HepG2 (cell line): ENCODE data around the gene HES3. TPM values are rescaled to one million over a fixed set of nuclear protein-coding genes. Genes with fewer than 3 reads are reported as not detected.

Experiments
- DR1 ChIP-seq: sonication (generic); formaldehyde crosslinking; IDR thresholded peaks from 2 replicates; pipeline ENCODE4 v1.8.0; 2021; ENCODE audit warnings: mild to moderate bottlenecking, missing genetic modification reagents, inconsistent platforms
- FOXA3 ChIP-seq: IDR thresholded peaks from 2 replicates; pipeline ENCODE4 v1.6.1; 2016; ENCODE audit warnings: missing genetic modification reagents, missing compliant biosample characterization
- KMT2A ChIP-seq: sonication (generic); formaldehyde crosslinking; IDR thresholded peaks from 2 replicates; pipeline ENCODE4 v1.4.0; 2020; ENCODE audit warnings: missing genetic modification reagents
- MED13 ChIP-seq: sonication (generic); formaldehyde crosslinking; IDR thresholded peaks from 2 replicates; pipeline ENCODE4 v1.5.0; 2020; ENCODE audit warnings: missing genetic modification reagents
- NKX3-1 ChIP-seq: sonication (generic); formaldehyde crosslinking; IDR thresholded peaks from 2 replicates; pipeline ENCODE4 v1.5.0; 2020; ENCODE audit warnings: missing genetic modification reagents
- NR2C2 ChIP-seq: sonication (generic); formaldehyde crosslinking; IDR thresholded peaks from 2 replicates; pipeline ENCODE4 v1.4.0; 2020; ENCODE audit warnings: missing genetic modification reagents, mild to moderate bottlenecking, moderate library complexity, borderline replicate concordance
- RARG ChIP-seq: sonication (generic); formaldehyde crosslinking; IDR thresholded peaks from 2 replicates; pipeline ENCODE4 v1.4.0; 2020; ENCODE audit warnings: low read depth, mild to moderate bottlenecking, missing genetic modification reagents
- RELA ChIP-seq: sonication (generic); formaldehyde crosslinking; IDR thresholded peaks from 2 replicates; pipeline ENCODE4 v1.4.0; 2020; ENCODE audit warnings: missing genetic modification reagents
- SMYD3 ChIP-seq: sonication (generic); formaldehyde crosslinking; IDR thresholded peaks from 2 replicates; pipeline ENCODE4 v1.8.1; 2023; ENCODE audit warnings: mild to moderate bottlenecking, missing genetic modification reagents
- SRSF4 ChIP-seq: fragments of 200-400 bp; formaldehyde crosslinking; IDR thresholded peaks from one replicate; pipeline ENCODE4 v1.6.1; 2018; ENCODE audit warnings: mild to moderate bottlenecking, low read depth, low read length, moderate library complexity; ENCODE audit not compliant: poor library complexity, severe bottlenecking
- TOE1 ChIP-seq: sonication (generic); formaldehyde crosslinking; IDR thresholded peaks from 2 replicates; pipeline ENCODE4 v1.4.0; 2020; ENCODE audit warnings: mild to moderate bottlenecking, missing genetic modification reagents
- ZBTB10 ChIP-seq: sonication (generic); formaldehyde crosslinking; IDR thresholded peaks from 2 replicates; pipeline ENCODE4 v1.4.0; 2020; ENCODE audit warnings: missing genetic modification reagents, borderline replicate concordance
- ZC3H13 ChIP-seq: sonication (generic); formaldehyde crosslinking; IDR thresholded peaks from 2 replicates; pipeline ENCODE4 v1.8.1; 2023; ENCODE audit warnings: mild to moderate bottlenecking, missing genetic modification reagents, moderate library complexity
- ZMYM3 ChIP-seq: sonication (generic); formaldehyde crosslinking; IDR thresholded peaks from 2 replicates; pipeline ENCODE4 v1.5.1; 2020; ENCODE audit warnings: mild to moderate bottlenecking, missing genetic modification reagents
- ZNF224 ChIP-seq: sonication (generic); formaldehyde crosslinking; IDR thresholded peaks from 2 replicates; pipeline ENCODE4 v1.5.0; 2020; ENCODE audit warnings: mild to moderate bottlenecking, missing genetic modification reagents
- ZNF543 ChIP-seq: sonication (generic); formaldehyde crosslinking; IDR thresholded peaks from 2 replicates; pipeline ENCODE4 v1.4.0; 2020; ENCODE audit warnings: mild to moderate bottlenecking, missing genetic modification reagents
- ZNF644 ChIP-seq: IDR thresholded peaks from 2 replicates; pipeline ENCODE4 v1.6.1; 2016; ENCODE audit warnings: low read depth
- ZNF709 ChIP-seq: sonication (generic); formaldehyde crosslinking; IDR thresholded peaks from 2 replicates; pipeline ENCODE4 v1.5.0; 2020; ENCODE audit warnings: mild to moderate bottlenecking, missing genetic modification reagents
- ZNF724P ChIP-seq: sonication (generic); formaldehyde crosslinking; IDR thresholded peaks from 2 replicates; pipeline ENCODE4 v1.8.0; 2022; ENCODE audit warnings: missing genetic modification reagents, borderline replicate concordance
- ZSCAN21 ChIP-seq: sonication (generic); formaldehyde crosslinking; IDR thresholded peaks from 2 replicates; pipeline ENCODE4 v1.8.0; 2022; ENCODE audit warnings: mild to moderate bottlenecking, missing genetic modification reagents, moderate library complexity, borderline replicate concordance
- ZSCAN31 ChIP-seq: sonication (generic); formaldehyde crosslinking; IDR thresholded peaks from 2 replicates; pipeline ENCODE4 v1.5.0; 2020; ENCODE audit warnings: low read depth, mild to moderate bottlenecking, missing genetic modification reagents
- polyA plus RNA-seq, 8 experiments: library from polyadenylated mRNA; depleted of rRNA in 3 of 8; stranded (reverse) in 7 of 8; unstranded in 1 of 8; fragments of >200 nt; fragmentation: Illumina TruSeq in 4 of 8; extraction: Trizol in 4 of 8; gene quantifications; 2 replicates each; pipeline versions ENCODE4 v1.2.1 to v1.2.3, GENCODE V29; 2011 to 2016; ENCODE audit warnings: low read depth in 4 of 8, missing spikeins in 1 of 8, mixed read lengths in 1 of 8; ENCODE audit not compliant: insufficient read depth in 1 of 8
- total RNA-seq, 5 experiments: library from RNA; depleted of rRNA; stranded (reverse); fragments of >200 nt; fragmentation: Illumina TruSeq; extraction: Trizol; gene quantifications; 2 replicates each; pipeline ENCODE4 v1.2.3, GENCODE V29; 2016; ENCODE audit warnings: low read depth in 1 of 5
- TF ChIP-seq, protein P1 (sequence below): sonication (generic); formaldehyde crosslinking; IDR thresholded peaks from 2 replicates; pipeline ENCODE4 v1.4.0; 2020; ENCODE audit warnings: missing genetic modification reagents
- TF ChIP-seq, protein P2 (sequence below): sonication (generic); formaldehyde crosslinking; IDR thresholded peaks from 2 replicates; pipeline ENCODE4 v1.4.0; 2020; ENCODE audit warnings: missing genetic modification reagents, mild to moderate bottlenecking, borderline replicate concordance

HES3 gene
- total and polyA plus RNA-seq, 2 of the 13 experiments (the other 11 are each of a cell fraction or from before 2014, with no cell fraction given): not detected

GRCh38 chr1:6199298-6200187 lies 44.4 kb upstream of the HES3 start, which contains the start of gene RPL22 (continued):
- TF ChIP-seq, protein P1, sequence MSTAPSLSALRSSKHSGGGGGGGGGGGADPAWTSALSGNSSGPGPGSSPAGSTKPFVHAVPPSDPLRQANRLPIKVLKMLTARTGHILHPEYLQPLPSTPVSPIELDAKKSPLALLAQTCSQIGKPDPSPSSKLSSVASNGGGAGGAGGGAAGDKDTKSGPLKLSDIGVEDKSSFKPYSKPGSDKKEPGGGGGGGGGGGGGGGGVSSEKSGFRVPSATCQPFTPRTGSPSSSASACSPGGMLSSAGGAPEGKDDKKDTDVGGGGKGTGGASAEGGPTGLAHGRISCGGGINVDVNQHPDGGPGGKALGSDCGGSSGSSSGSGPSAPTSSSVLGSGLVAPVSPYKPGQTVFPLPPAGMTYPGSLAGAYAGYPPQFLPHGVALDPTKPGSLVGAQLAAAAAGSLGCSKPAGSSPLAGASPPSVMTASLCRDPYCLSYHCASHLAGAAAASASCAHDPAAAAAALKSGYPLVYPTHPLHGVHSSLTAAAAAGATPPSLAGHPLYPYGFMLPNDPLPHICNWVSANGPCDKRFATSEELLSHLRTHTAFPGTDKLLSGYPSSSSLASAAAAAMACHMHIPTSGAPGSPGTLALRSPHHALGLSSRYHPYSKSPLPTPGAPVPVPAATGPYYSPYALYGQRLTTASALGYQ (CRISPR knock-in tag): peak; percentile 87
- TF ChIP-seq ZNF224 (CRISPR knock-in tag): 0 out of 2 replicates have a peak, but pooled peaks have one; percentile 26
- TF ChIP-seq MED13 (CRISPR knock-in tag): peak; percentile 85
- peak; percentile 76; the same call in 1 of the 2 replicates for TF ChIP-seq RELA
- TF ChIP-seq SMYD3 (CRISPR knock-in tag): peak; percentile 45; the same call in 1 of the 2 replicates
- TF ChIP-seq ZNF709 (CRISPR knock-in tag): peak; percentile 43; the same call in 1 of the 2 replicates
- TF ChIP-seq ZMYM3 (CRISPR knock-in tag): peak; percentile 82; the same call in 1 of the 2 replicates
- TF ChIP-seq FOXA3: peak; percentile 82
- no peak for TF ChIP-seq ZNF644
- TF ChIP-seq SRSF4: no peak
- TF ChIP-seq ZSCAN21 (CRISPR knock-in tag): peak; percentile 89; the same call in 1 of the 2 replicates
- peak; percentile 96 for TF ChIP-seq DR1
- TF ChIP-seq ZNF724P (CRISPR knock-in tag): 0 out of 2 replicates have a peak, but pooled peaks have one; percentile 55
- TF ChIP-seq ZBTB10 (CRISPR knock-in tag): peak; percentile 34; the same call in 1 of the 2 replicates
- peak; percentile 84 for TF ChIP-seq ZSCAN31 (CRISPR knock-in tag)
- TF ChIP-seq ZC3H13 (CRISPR knock-in tag): peak; percentile 74; the same call in 1 of the 2 replicates
- peak; percentile 93 for TF ChIP-seq KMT2A (CRISPR knock-in tag)
- TF ChIP-seq NKX3-1 (CRISPR knock-in tag): peak; percentile 93
- peak; percentile 77 for TF ChIP-seq NR2C2 (CRISPR knock-in tag)
- TF ChIP-seq RARG: 0 out of 2 replicates have a peak, but pooled peaks have one; percentile 67
- TF ChIP-seq, protein P2, sequence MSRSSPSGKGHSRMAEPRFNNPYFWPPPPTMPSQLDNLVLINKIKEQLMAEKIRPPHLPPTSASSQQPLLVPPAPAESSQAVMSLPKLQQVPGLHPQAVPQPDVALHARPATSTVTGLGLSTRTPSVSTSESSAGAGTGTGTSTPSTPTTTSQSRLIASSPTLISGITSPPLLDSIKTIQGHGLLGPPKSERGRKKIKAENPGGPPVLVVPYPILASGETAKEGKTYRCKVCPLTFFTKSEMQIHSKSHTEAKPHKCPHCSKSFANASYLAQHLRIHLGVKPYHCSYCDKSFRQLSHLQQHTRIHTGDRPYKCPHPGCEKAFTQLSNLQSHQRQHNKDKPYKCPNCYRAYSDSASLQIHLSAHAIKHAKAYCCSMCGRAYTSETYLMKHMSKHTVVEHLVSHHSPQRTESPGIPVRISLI (CRISPR knock-in tag): 0 out of 2 replicates have a peak, but pooled peaks have one; percentile 40
- peak; percentile 34; the same call in 1 of the 2 replicates for TF ChIP-seq TOE1
- peak; percentile 52; the same call in 1 of the 2 replicates for TF ChIP-seq ZNF543
